Measurements from ENCODE around the gene OSBPL3.

The OSBPL3 gene

GRCh38 chr7:24779283-24779655 lies 200.7 kb downstream of the OSBPL3 start:
- no peaks in the 10 kb centered on the region for H4K20me1 ChIP-seq (ENCODE audit: insufficient read depth, low read length)

GRCh38 chr7:24778543-24779282 lies 201.3 kb downstream of the OSBPL3 start:
- Histone ChIP-seq H3K36me3 (replicated peaks; ENCODE audit: insufficient read depth, low read length) (no peaks in the 10 kb centered on the region), H3K4me2 (ENCODE audit: low read depth, low read length) (no peak overlapping the region)

More at GRCh38 chr7:24779283-24779655, 200.7 kb downstream of the OSBPL3 start:
- no peaks in the 10 kb centered on the region for H3K36me3 ChIP-seq (replicated peaks; ENCODE audit: insufficient read depth, low read length)
- H3K9ac ChIP-seq (ENCODE audit: low read length) = no peak overlapping the region
- no peak overlapping the region for H3K4me3 ChIP-seq (ENCODE audit: low read length)
- H2AFZ ChIP-seq (ENCODE audit: low read length) = no peak overlapping the region
- H3K9me2 ChIP-seq (replicated peaks; ENCODE audit: insufficient read depth, low read length) = no peaks in the 10 kb centered on the region
- H3F3A ChIP-seq (ENCODE audit: insufficient read depth, low read length) = no peaks in the 10 kb centered on the region
- H3K27ac ChIP-seq (ENCODE audit: low read length) = no peak overlapping the region
- no peaks in the 10 kb centered on the region for H3K27me3 ChIP-seq (replicated peaks; ENCODE audit: insufficient read depth, low read length)
- H3K4me2 ChIP-seq (ENCODE audit: low read depth, low read length) = no peak overlapping the region
- H3K9me3 ChIP-seq (replicated peaks; ENCODE audit: insufficient read depth, low read length) = no peaks in the 10 kb centered on the region
- no peaks in the 10 kb centered on the region for H3K79me2 ChIP-seq (ENCODE audit: low read length)
- no peak for DNase-seq
- TF ChIP-seq CTCF (IDR thresholded peaks at IDR 0.05; ENCODE audit: low read length) (no peak), EZH2phosphoT487 (IDR thresholded peaks at IDR 0.05; ENCODE audit: low read length) (no peak)
- H3K4me1 ChIP-seq (ENCODE audit: low read length) = no peaks in the 10 kb centered on the region

GRCh38 chr7:24777806-24778205 lies 202.2 kb downstream of the OSBPL3 start:
- H3K27me3 ChIP-seq (replicated peaks; ENCODE audit: insufficient read depth, low read length) = no peaks in the 10 kb centered on the region
- no peak overlapping the region for H3K9ac ChIP-seq (ENCODE audit: low read length)
- H3K4me3 ChIP-seq (ENCODE audit: low read length) = no peak overlapping the region
- no peaks in the 10 kb centered on the region for H3K79me2 ChIP-seq (ENCODE audit: low read length)
- no peaks in the 10 kb centered on the region for H3K9me2 ChIP-seq (replicated peaks; ENCODE audit: insufficient read depth, low read length)
- DNase-seq = no peak
- H3K4me1 ChIP-seq (ENCODE audit: low read length) = no peaks in the 10 kb centered on the region
- no peaks in the 10 kb centered on the region for H3K9me3 ChIP-seq (replicated peaks; ENCODE audit: insufficient read depth, low read length)
- H4K20me1 ChIP-seq (ENCODE audit: insufficient read depth, low read length) = no peaks in the 10 kb centered on the region
- H3K4me2 ChIP-seq (ENCODE audit: low read depth, low read length) = no peak overlapping the region
- no peak overlapping the region for H3K27ac ChIP-seq (ENCODE audit: low read length)
- H3F3A ChIP-seq (ENCODE audit: insufficient read depth, low read length) = no peaks in the 10 kb centered on the region
- no peak for TF ChIP-seq EZH2phosphoT487 (IDR thresholded peaks at IDR 0.05; ENCODE audit: low read length)
- TF ChIP-seq EZH2 (optimal IDR thresholded peaks at IDR 0.05; ENCODE audit: low read depth, low read length) = no peak
- no peak for TF ChIP-seq CTCF (IDR thresholded peaks at IDR 0.05; ENCODE audit: low read length)
- H2AFZ ChIP-seq (ENCODE audit: low read length) = no peak overlapping the region
- H3K36me3 ChIP-seq (replicated peaks; ENCODE audit: insufficient read depth, low read length) = no peaks in the 10 kb centered on the region

More at GRCh38 chr7:24778543-24779282, 201.3 kb downstream of the OSBPL3 start:
- Histone ChIP-seq H3K9me3 (replicated peaks; ENCODE audit: insufficient read depth, low read length) (no peaks in the 10 kb centered on the region), H3K27me3 (replicated peaks; ENCODE audit: insufficient read depth, low read length) (no peaks in the 10 kb centered on the region), H3K9me2 (replicated peaks; ENCODE audit: insufficient read depth, low read length) (no peaks in the 10 kb centered on the region), H3F3A (ENCODE audit: insufficient read depth, low read length) (no peaks in the 10 kb centered on the region), H3K27ac (ENCODE audit: low read length) (no peak overlapping the region), H3K4me1 (ENCODE audit: low read length) (no peaks in the 10 kb centered on the region), H3K4me3 (ENCODE audit: low read length) (no peak overlapping the region), H3K9ac (ENCODE audit: low read length) (no peak overlapping the region), H3K79me2 (ENCODE audit: low read length) (no peaks in the 10 kb centered on the region), H4K20me1 (ENCODE audit: insufficient read depth, low read length) (no peaks in the 10 kb centered on the region), H2AFZ (ENCODE audit: low read length) (no peak overlapping the region)
- no peak for DNase-seq
- TF ChIP-seq EZH2 (optimal IDR thresholded peaks at IDR 0.05; ENCODE audit: low read depth, low read length) = no peak

GRCh38 chr7:24773646-24774045 lies 206.3 kb downstream of the OSBPL3 start:
- no peak overlapping the region for H3K4me2 ChIP-seq (ENCODE audit: low read depth, low read length)
- DNase-seq = no peak
- H4K20me1 ChIP-seq (ENCODE audit: insufficient read depth, low read length) = no peaks in the 10 kb centered on the region
- no peaks in the 10 kb centered on the region for H3K9me3 ChIP-seq (replicated peaks; ENCODE audit: insufficient read depth, low read length)
- H3K79me2 ChIP-seq (ENCODE audit: low read length) = no peaks in the 10 kb centered on the region
- H3K36me3 ChIP-seq (replicated peaks; ENCODE audit: insufficient read depth, low read length) = no peaks in the 10 kb centered on the region
- no peaks in the 10 kb centered on the region for H3K9me2 ChIP-seq (replicated peaks; ENCODE audit: insufficient read depth, low read length)
- H3K4me1 ChIP-seq (ENCODE audit: low read length) = no peaks in the 10 kb centered on the region
- H3K9ac ChIP-seq (ENCODE audit: low read length) = no peak overlapping the region
- H2AFZ ChIP-seq (ENCODE audit: low read length) = no peak overlapping the region
- no peak overlapping the region for H3K4me3 ChIP-seq (ENCODE audit: low read length)
- TF ChIP-seq CTCF (IDR thresholded peaks at IDR 0.05; ENCODE audit: low read length) (no peak), EZH2phosphoT487 (IDR thresholded peaks at IDR 0.05; ENCODE audit: low read length) (no peak), EZH2 (optimal IDR thresholded peaks at IDR 0.05; ENCODE audit: low read depth, low read length) (no peak)
- H3F3A ChIP-seq (ENCODE audit: insufficient read depth, low read length) = no peaks in the 10 kb centered on the region
- H3K27me3 ChIP-seq (replicated peaks; ENCODE audit: insufficient read depth, low read length) = no peaks in the 10 kb centered on the region
- no peak overlapping the region for H3K27ac ChIP-seq (ENCODE audit: low read length)

All from MM.1S (cell line).